Skeletal muscle satellite cell (primary cell): ENCODE results near the gene CTAGE9.

Experiments used
- H3K27me3 ChIP-seq: 2 replicates; pipeline ENCODE4 v1.7.0; 2013; ENCODE audit warnings: low read length; ENCODE audit not compliant: control insufficient read depth, insufficient read depth
- H3K36me3 ChIP-seq: 2 replicates; pipeline ENCODE4 v1.7.0; 2013; ENCODE audit warnings: mild to moderate bottlenecking, control low read depth, low read length; ENCODE audit not compliant: insufficient read depth
- H3K4me1 ChIP-seq: 2 replicates; pipeline ENCODE4 v1.7.0; 2013; ENCODE audit warnings: low read length; ENCODE audit not compliant: control insufficient read depth, insufficient read depth
- H3K4me2 ChIP-seq: 2 replicates; pipeline ENCODE4 v1.7.0; 2013; ENCODE audit warnings: mild to moderate bottlenecking, low read length
- H3K4me3 ChIP-seq: 2 replicates; pipeline ENCODE4 v1.7.0; 2013; ENCODE audit warnings: low read length
- H3K9ac ChIP-seq: 2 replicates; pipeline ENCODE4 v1.7.0; 2013; ENCODE audit warnings: mild to moderate bottlenecking, low read depth, low read length, moderate library complexity
- H3K9me3 ChIP-seq: replicated peaks from 2 replicates; pipeline ENCODE4 v1.7.0; 2013; ENCODE audit warnings: mild to moderate bottlenecking, control low read depth, low read length

The CTAGE9 gene

GRCh38 chr6:131688286-131688685 lies 22.5 kb downstream of the CTAGE9 start:
- Histone ChIP-seq H3K9me3 (no peaks in the 10 kb centered on the region), H3K4me2 (no peak overlapping the region), H3K36me3 (no peaks in the 10 kb centered on the region), H3K4me1 (no peaks in the 10 kb centered on the region), H3K4me3 (no peak overlapping the region), H3K9ac (no peak overlapping the region), H3K27me3 (no peaks in the 10 kb centered on the region)

GRCh38 chr6:131687022-131687421 lies 23.8 kb downstream of the CTAGE9 start:
- H3K36me3 ChIP-seq = no peaks in the 10 kb centered on the region
- H3K4me2 ChIP-seq = no peak overlapping the region
- no peaks in the 10 kb centered on the region for H3K9me3 ChIP-seq
- H3K9ac ChIP-seq = no peak overlapping the region
- no peaks in the 10 kb centered on the region for H3K4me1 ChIP-seq
- no peaks in the 10 kb centered on the region for H3K27me3 ChIP-seq
- H3K4me3 ChIP-seq = no peak overlapping the region

- Histone ChIP-seq H3K4me2 (no peak overlapping the region), H3K36me3 (no peaks in the 10 kb centered on the region), H3K4me1 (no peaks in the 10 kb centered on the region), H3K9me3 (no peaks in the 10 kb centered on the region), H3K27me3 (no peaks in the 10 kb centered on the region), H3K4me3 (no peak overlapping the region), H3K9ac (no peak overlapping the region)
Measured at GRCh38 chr6:131685266-131685780, 25.5 kb downstream of the CTAGE9 start.

DNA sequence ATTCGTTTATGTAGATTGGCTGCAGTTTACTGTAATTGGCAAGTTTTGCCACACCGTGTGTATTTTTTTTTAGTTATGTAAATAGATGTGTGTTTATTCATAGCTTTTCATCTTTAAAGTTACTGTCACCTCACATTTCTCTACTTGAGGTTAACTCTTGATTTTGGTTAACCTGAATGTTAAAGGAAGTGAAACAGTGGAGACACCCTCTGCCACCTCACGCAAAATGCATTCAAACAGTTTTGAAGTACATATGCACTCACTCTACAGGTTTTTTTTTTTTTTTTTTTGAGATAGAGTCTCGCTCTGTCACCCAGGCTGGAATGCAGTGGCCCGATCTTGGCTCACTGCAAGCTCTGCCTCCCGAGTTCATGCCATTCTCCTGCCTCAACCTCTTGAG lies 27.3 kb downstream of the CTAGE9 start:
- no peaks in the 10 kb centered on the region for H3K9me3 ChIP-seq
- H3K4me1 ChIP-seq = no peaks in the 10 kb centered on the region
- no peaks in the 10 kb centered on the region for H3K27me3 ChIP-seq
- no peak overlapping the region for H3K4me3 ChIP-seq
- H3K9ac ChIP-seq = no peak overlapping the region
- no peaks in the 10 kb centered on the region for H3K36me3 ChIP-seq
- H3K4me2 ChIP-seq = no peak overlapping the region

DNA sequence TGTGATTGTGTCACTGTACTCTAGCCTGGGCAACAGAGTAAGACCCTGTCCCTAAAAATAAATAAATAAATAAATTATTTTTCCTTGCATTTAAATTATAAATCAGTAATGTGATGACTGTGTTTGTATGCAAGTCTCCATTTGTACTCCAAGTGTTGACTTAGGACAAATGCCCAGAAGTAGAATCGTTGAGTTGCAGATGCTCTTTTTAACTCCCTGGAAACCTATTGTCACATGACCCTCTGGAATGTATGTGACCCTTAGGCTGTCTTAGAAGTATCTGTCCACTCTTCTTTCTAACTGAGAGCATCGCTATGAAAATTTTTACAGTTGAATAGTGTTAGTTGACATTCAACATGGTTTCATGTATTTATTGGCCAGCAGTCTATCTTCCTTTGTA lies 28.4 kb downstream of the CTAGE9 start:
- Histone ChIP-seq H3K4me3 (no peak overlapping the region), H3K36me3 (no peaks in the 10 kb centered on the region), H3K4me2 (no peak overlapping the region), H3K9ac (no peak overlapping the region), H3K9me3 (no peaks in the 10 kb centered on the region), H3K4me1 (no peaks in the 10 kb centered on the region), H3K27me3 (no peaks in the 10 kb centered on the region)

GRCh38 chr6:131681585-131681984 lies 29.2 kb downstream of the CTAGE9 start:
- Histone ChIP-seq H3K36me3 (no peaks in the 10 kb centered on the region), H3K27me3 (no peaks in the 10 kb centered on the region), H3K9me3 (no peaks in the 10 kb centered on the region), H3K4me2 (no peak overlapping the region), H3K9ac (no peak overlapping the region), H3K4me1 (no peaks in the 10 kb centered on the region), H3K4me3 (no peak overlapping the region)

GRCh38 chr6:131680868-131681267 lies 29.9 kb downstream of the CTAGE9 start:
- Histone ChIP-seq H3K36me3 (no peaks in the 10 kb centered on the region), H3K27me3 (no peaks in the 10 kb centered on the region), H3K9me3 (no peaks in the 10 kb centered on the region), H3K9ac (no peak overlapping the region), H3K4me1 (no peaks in the 10 kb centered on the region), H3K4me3 (no peak overlapping the region), H3K4me2 (no peak overlapping the region)

- Histone ChIP-seq H3K27me3 (no peaks in the 10 kb centered on the region), H3K9ac (no peak overlapping the region), H3K4me3 (no peak overlapping the region), H3K4me2 (no peak overlapping the region), H3K9me3 (no peaks in the 10 kb centered on the region), H3K36me3 (no peaks in the 10 kb centered on the region), H3K4me1 (no peaks in the 10 kb centered on the region)
Measured at GRCh38 chr6:131678442-131678841, 32.4 kb downstream of the CTAGE9 start.

GRCh38 chr6:131673184-131673583 lies 37.6 kb downstream of the CTAGE9 start:
- H3K4me1 ChIP-seq = no peaks in the 10 kb centered on the region
- no peak overlapping the region for H3K4me2 ChIP-seq
- no peaks in the 10 kb centered on the region for H3K9me3 ChIP-seq
- H3K27me3 ChIP-seq = no peaks in the 10 kb centered on the region
- no peak overlapping the region for H3K9ac ChIP-seq
- no peaks in the 10 kb centered on the region for H3K36me3 ChIP-seq
- H3K4me3 ChIP-seq = no peak overlapping the region

- Histone ChIP-seq H3K9ac (no peak overlapping the region), H3K4me3 (no peak overlapping the region), H3K4me2 (no peak overlapping the region), H3K9me3 (no peaks in the 10 kb centered on the region), H3K36me3 (no peaks in the 10 kb centered on the region), H3K4me1 (no peaks in the 10 kb centered on the region), H3K27me3 (no peaks in the 10 kb centered on the region)
Measured at GRCh38 chr6:131669891-131670290, 40.9 kb downstream of the CTAGE9 start.

GRCh38 chr6:131663578-131664165 lies 47.1 kb downstream of the CTAGE9 start:
- Histone ChIP-seq H3K9ac (no peak overlapping the region), H3K9me3 (no peaks in the 10 kb centered on the region), H3K36me3 (no peaks in the 10 kb centered on the region), H3K27me3 (no peaks in the 10 kb centered on the region), H3K4me2 (no peak overlapping the region), H3K4me1 (peaks cover 5% of the 10 kb centered on the region), H3K4me3 (no peak overlapping the region)

DNA sequence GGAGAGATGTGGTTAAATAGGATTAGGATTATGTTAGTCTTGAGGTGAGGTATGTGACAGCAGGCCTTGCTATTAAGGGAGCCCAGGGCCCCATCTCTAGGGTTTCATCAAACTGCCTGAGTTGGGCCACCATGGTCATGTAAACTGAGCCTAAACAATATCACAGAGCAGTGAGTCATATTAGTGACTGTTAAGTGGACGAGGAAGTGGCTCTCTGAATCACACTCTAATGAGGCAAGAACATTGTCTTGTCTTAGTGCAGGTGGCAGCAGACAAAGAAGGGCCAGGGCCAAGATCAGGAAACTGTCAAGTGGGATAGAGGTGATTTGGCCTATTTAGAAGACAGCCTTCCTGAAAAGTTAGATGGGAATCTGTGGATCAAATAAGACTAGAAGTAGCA lies 50.6 kb downstream of the CTAGE9 start:
- Histone ChIP-seq H3K36me3 (no peaks in the 10 kb centered on the region), H3K4me1 (peaks cover 5% of the 10 kb centered on the region), H3K27me3 (no peaks in the 10 kb centered on the region), H3K4me2 (no peak overlapping the region), H3K4me3 (no peak overlapping the region), H3K9ac (no peak overlapping the region), H3K9me3 (no peaks in the 10 kb centered on the region)
